Activated CD8-positive, alpha-beta memory T cell treated with anti-CD3 and anti-CD28 coated beads for 4 hours (primary cell): ENCODE results near the gene FRMD1.

ENCODE experiments used
- DNase-seq, 2 donors: peaks; one replicate each; pipeline ENCODE4 v3.0.0-alpha.2; 2020; ENCODE audit warnings: low read depth in 2 of 2

Gene FRMD1

GRCh38 chr6:168005796-168006195 is 73.2 kb downstream of the FRMD1 start:
- no peak for DNase-seq

GRCh38 chr6:168004945-168005344 is 74.1 kb downstream of the FRMD1 start:
- DNase-seq, result no peak

GRCh38 chr6:168004023-168004422 is 75.0 kb downstream of the FRMD1 start:
- DNase-seq, result no peak
